Measurements from ENCODE around the gene KCNK10. TPM values are rescaled to one million over a fixed set of nuclear protein-coding genes. Genes with fewer than 3 reads are reported as not detected.
A peak's percentile ranks its signal among the peaks of the same experiment; 100 is the strongest.
"Not testable (repeated sequence)": the region's sequence is repeated elsewhere in the genome, so short reads cannot be mapped to it uniquely, and the experiment has no call there.

The KCNK10 gene
- total RNA-seq, 1 donor from 2014 or later, result 0.60 TPM

- peak; percentile 64 for DNase-seq (ENCODE audit: low spot score)
Measured at GRCh38 chr14:88270776-88271175, 52.3 kb downstream of the KCNK10 start.

GRCh38 chr14:88269806-88270420, 53.2 kb downstream of the KCNK10 start:
- DNase-seq (ENCODE audit: low spot score), result peak; percentile 20

GRCh38 chr14:88266474-88266873, 56.6 kb downstream of the KCNK10 start:
- no peak for DNase-seq (ENCODE audit: low spot score)

GRCh38 chr14:88264116-88264515, 59.0 kb downstream of the KCNK10 start:
- DNase-seq (ENCODE audit: low spot score), result no peak

GRCh38 chr14:88261302-88261701, 61.8 kb downstream of the KCNK10 start:
- DNase-seq (ENCODE audit: low spot score), result not testable (repeated sequence)

GRCh38 chr14:88258021-88258420, 65.0 kb downstream of the KCNK10 start:
- no peak for DNase-seq (ENCODE audit: low spot score)

- DNase-seq (ENCODE audit: low spot score), result no peak
Measured at GRCh38 chr14:88256997-88257950, 65.8 kb downstream of the KCNK10 start.

- no peak for DNase-seq (ENCODE audit: low spot score)
Measured at GRCh38 chr14:88255798-88256197, 67.3 kb downstream of the KCNK10 start.

- DNase-seq (ENCODE audit: low spot score), result no peak
Measured at GRCh38 chr14:88255196-88255595, 67.9 kb downstream of the KCNK10 start.

GRCh38 chr14:88252498-88252897, 70.6 kb downstream of the KCNK10 start:
- DNase-seq (ENCODE audit: low spot score), result no peak

- DNase-seq (ENCODE audit: low spot score), result no peak
Measured at GRCh38 chr14:88251650-88252049, 71.4 kb downstream of the KCNK10 start.

GRCh38 chr14:88249266-88249665, 73.8 kb downstream of the KCNK10 start:
- DNase-seq (ENCODE audit: low spot score), result no peak

GRCh38 chr14:88248606-88249005, 74.5 kb downstream of the KCNK10 start:
- DNase-seq (ENCODE audit: low spot score), result no peak

- no peak for DNase-seq (ENCODE audit: low spot score)
Measured at GRCh38 chr14:88247228-88247627, 75.8 kb downstream of the KCNK10 start.

GRCh38 chr14:88245321-88245720, 77.7 kb downstream of the KCNK10 start:
- DNase-seq (ENCODE audit: low spot score), result no peak

GRCh38 chr14:88243946-88244345, 79.1 kb downstream of the KCNK10 start:
- DNase-seq (ENCODE audit: low spot score), result no peak

- DNase-seq (ENCODE audit: low spot score), result no peak
Measured at GRCh38 chr14:88242446-88242845, 80.6 kb downstream of the KCNK10 start.

GRCh38 chr14:88241810-88242209, 81.3 kb downstream of the KCNK10 start:
- DNase-seq (ENCODE audit: low spot score), result no peak

GRCh38 chr14:88234442-88234841, 88.6 kb downstream of the KCNK10 start:
- no peak for DNase-seq (ENCODE audit: low spot score)

- no peak for DNase-seq (ENCODE audit: low spot score)
Measured at GRCh38 chr14:88233915-88234314, 89.2 kb downstream of the KCNK10 start.

GRCh38 chr14:88232771-88233170, 90.3 kb downstream of the KCNK10 start:
- no peak for DNase-seq (ENCODE audit: low spot score)

- DNase-seq (ENCODE audit: low spot score), result no peak
Measured at GRCh38 chr14:88231603-88232002, 91.5 kb downstream of the KCNK10 start.

- no peak for DNase-seq (ENCODE audit: low spot score)
Measured at GRCh38 chr14:88229428-88229827, 93.6 kb downstream of the KCNK10 start.

Data from mucosa of gallbladder (tissue), 1 donor.